ENCODE results near the gene LONP2. TPM values are rescaled to one million over a fixed set of nuclear protein-coding genes. Genes with fewer than 3 reads are reported as not detected.

The LONP2 gene
- total and polyA plus RNA-seq, 10 of the 15 experiments (the other 5 are each of a cell fraction or from before 2014, with no cell fraction given) = 8.3 to 48.0 (median 34.8) TPM

GRCh38 chr16:48378836-48379235, 134.7 kb downstream of the LONP2 start (continued):
- TF ChIP-seq ZNF592 (IDR thresholded peaks at IDR 0.05) = no peak

GRCh38 chr16:48381201-48381600, 137.1 kb downstream of the LONP2 start:
- no peaks in the 10 kb centered on the region for H3K36me3 ChIP-seq (ENCODE audit: control insufficient read depth in 2 of 2, insufficient read depth in 2 of 2, low read length in 1 of 2)
- H3K79me2 ChIP-seq (ENCODE audit: control insufficient read depth, insufficient read depth, low read length) = peaks cover 80% of the 10 kb centered on the region
- no peak overlapping the region for H2AFZ ChIP-seq (ENCODE audit: control insufficient read depth, low read depth, low read length)
- no peaks in the 10 kb centered on the region for H4K20me1 ChIP-seq (ENCODE audit: control insufficient read depth, insufficient read depth)
- H3K4me3 ChIP-seq = no peak overlapping the region; the same call in 1 of the 2 replicates
- SMC1A ChIA-PET (ENCODE audit: uncharacterized antibody, unreplicated experiment) = interaction anchor here (1.4 to 12.1 kb wide), 3 partner anchors 14 to 131 kb away, joined by 3 to 112 read pairs (median 5); no protein-coding TSS in a partner anchor
- POLR2A ChIA-PET = interaction anchor here (1.5 kb wide), 1 partner anchor 12 kb away, joined by 8 read pairs; no protein-coding TSS in a partner anchor
- H3K9ac ChIP-seq (ENCODE audit: control insufficient read depth, insufficient read depth, low read length) = no peak overlapping the region
- TF ChIP-seq ZZZ3 (IDR thresholded peaks at IDR 0.05; ENCODE audit: control insufficient read depth, insufficient read length, low read depth) (no peak), SMAD1 (IDR thresholded peaks at IDR 0.05; ENCODE audit: low read depth, partially characterized antibody) (no peak), TCF7 (IDR thresholded peaks at IDR 0.05; ENCODE audit: borderline replicate concordance) (no peak), TAF1 (IDR thresholded peaks at IDR 0.05; ENCODE audit: borderline replicate concordance, low read depth, low read length) (no peak), USF2 (IDR thresholded peaks at IDR 0.05; ENCODE audit: borderline replicate concordance, low read depth, low read length) (no peak), TARDBP (IDR thresholded peaks at IDR 0.05; ENCODE audit: borderline replicate concordance) (no peak), SUPT20H (IDR thresholded peaks at IDR 0.05; ENCODE audit: borderline replicate concordance, control insufficient read depth, low read depth, low read length) (no peak), HCFC1 (IDR thresholded peaks at IDR 0.05; ENCODE audit: low read length) (no peak), STAT1 (conservative IDR thresholded peaks at IDR 0.05) (no peak), CBX3 (IDR thresholded peaks at IDR 0.05; ENCODE audit: borderline replicate concordance, low read depth) (no peak), TCF3 (IDR thresholded peaks at IDR 0.05; ENCODE audit: borderline replicate concordance, insufficient read depth, low read depth, low read length) (no peak), ASH2L (IDR thresholded peaks at IDR 0.05; ENCODE audit: borderline replicate concordance, low read depth) (no peak), KLF5 (IDR thresholded peaks at IDR 0.05; ENCODE audit: partially characterized antibody) (no peak), PAX8 (IDR thresholded peaks at IDR 0.05) (no peak)
- no peak overlapping the region for H3K27ac ChIP-seq (ENCODE audit: control insufficient read depth, insufficient read depth)
- CTCF ChIA-PET = interaction anchor here (1.8 to 2.1 kb wide), 2 partner anchors 12 to 15 kb away, joined by 4 to 10 read pairs; no protein-coding TSS in a partner anchor
- no peaks in the 10 kb centered on the region for H3K9me3 ChIP-seq (replicated peaks; ENCODE audit: control insufficient read depth, insufficient read depth, low read length)
- FAIRE-seq (no peak), ATAC-seq (no peak), DNase-seq (ENCODE audit: low read depth, low spot score) (no peak)
- in situ Hi-C loops (cut with MboI) = no loop called here
- BruUV-seq (replicated peaks) = no TSS peak
- peaks cover 4% of the 10 kb centered on the region for H3K4me1 ChIP-seq (ENCODE audit: control insufficient read depth, insufficient read depth, low read length)
- H3K27me3 ChIP-seq (replicated peaks in 1 of 2; ENCODE audit: control insufficient read depth in 2 of 2, insufficient read depth in 2 of 2, low read length in 1 of 2) = no peaks in the 10 kb centered on the region
- H3K4me2 ChIP-seq (ENCODE audit: control insufficient read depth, insufficient read depth) = 0 out of 2 replicates have a peak overlapping the region, but pooled peaks have one; percentile 11
- RAD21 ChIA-PET (ENCODE audit: unreplicated experiment) = no interaction called here
- intact Hi-C loops (cut with micrococcal nuclease; ENCODE audit: unreplicated experiment) = no loop called here
- WGBS (ENCODE audit: insufficient coverage, insufficient replicate concordance, low lambda C conversion rate, missing lambda C conversion rate) = 78% methylated on average over 5 of the region's 5 CpGs
